Caki2 (cell line): ENCODE results near the gene YPEL1. TPM values are rescaled to one million over a fixed set of nuclear protein-coding genes. Genes with fewer than 3 reads are reported as not detected.

Experiments used
- DNase-seq: peaks from one replicate; pipeline ENCODE4 v3.0.0-alpha.2; 2015; ENCODE audit warnings: low read depth
- in situ Hi-C: cut with HindIII; loops from 2 replicates; pipeline ENCODE4 v1.10.0; 2016; ENCODE audit warnings: low sequenced_read_pairs, low pct_unique_long_range_greater_than_20kb, mixed read lengths
- total RNA-seq: library from RNA; depleted of rRNA; stranded (reverse); fragments of >200 nt; shearing (Covaris generic); gene quantifications from 2 replicates; pipeline ENCODE4 v1.2.3, GENCODE V29; 2014; ENCODE audit warnings: low replicate concordance

Gene YPEL1
- total RNA-seq, 1 experiment from 2014 or later = 2.2 TPM

- no peak for DNase-seq
- in situ Hi-C loops = loop anchor here (10.0 kb wide), 1 partner anchor 95 kb away; no protein-coding TSS in a partner anchor
These were observed 25.4 kb downstream of the YPEL1 start for GRCh38 chr22:21710156-21710555.

GRCh38 chr22:21709688-21710087 lies 25.9 kb downstream of the YPEL1 start:
- no peak for DNase-seq
- in situ Hi-C loops = loop anchor here (10.0 kb wide), 1 partner anchor 95 kb away; no protein-coding TSS in a partner anchor

DNA sequence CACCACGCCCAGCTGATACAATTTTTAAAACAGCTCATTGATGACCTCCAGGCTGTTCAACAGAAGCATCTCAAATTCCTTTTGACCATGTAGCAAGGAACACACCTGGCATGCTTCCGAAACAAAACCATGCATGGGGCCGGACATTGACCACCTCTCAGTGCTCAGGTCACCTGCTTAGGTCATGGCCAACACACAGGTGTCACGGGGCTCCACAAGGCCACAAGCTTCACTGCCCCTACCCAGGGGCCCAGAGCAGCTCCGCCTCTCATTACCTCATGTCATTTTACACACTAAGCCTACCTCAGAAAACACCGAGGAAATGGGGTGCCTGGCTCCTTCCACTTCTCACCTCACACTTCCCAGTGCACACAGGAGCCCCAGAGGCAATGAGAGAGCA lies 26.6 kb downstream of the YPEL1 start:
- in situ Hi-C loops = no loop called here
- DNase-seq = no peak

- in situ Hi-C loops = no loop called here
- no peak for DNase-seq
These were observed 27.9 kb downstream of the YPEL1 start for GRCh38 chr22:21707677-21708076.

- in situ Hi-C loops = no loop called here
These were observed 31.8 kb downstream of the YPEL1 start for GRCh38 chr22:21703684-21704316.

GRCh38 chr22:21702700-21703683 lies 32.6 kb downstream of the YPEL1 start:
- in situ Hi-C loops = no loop called here
- DNase-seq = no peak

More at GRCh38 chr22:21703684-21704316, 31.8 kb downstream of the YPEL1 start:
- no peak for DNase-seq

DNA sequence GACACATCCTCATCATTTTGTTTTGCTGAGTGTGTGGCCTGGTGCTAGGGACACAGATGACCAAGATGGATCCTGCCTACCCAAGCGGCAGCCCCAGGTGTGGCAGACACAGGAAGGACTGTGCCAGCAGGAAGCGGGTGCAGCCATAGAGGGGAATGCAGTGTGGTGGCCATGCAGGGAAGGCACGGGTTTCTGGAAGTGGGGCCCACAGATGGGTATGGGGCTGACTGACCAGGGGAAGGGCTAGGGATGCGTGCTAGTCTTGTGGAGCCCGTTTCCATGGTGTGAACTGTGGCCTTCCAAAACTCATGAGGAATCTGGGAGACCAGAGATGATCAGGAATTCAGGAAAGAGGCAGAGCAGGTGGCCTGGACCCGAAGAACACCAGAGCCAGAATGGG lies 33.5 kb downstream of the YPEL1 start:
- in situ Hi-C loops = no loop called here
- DNase-seq = no peak

DNA sequence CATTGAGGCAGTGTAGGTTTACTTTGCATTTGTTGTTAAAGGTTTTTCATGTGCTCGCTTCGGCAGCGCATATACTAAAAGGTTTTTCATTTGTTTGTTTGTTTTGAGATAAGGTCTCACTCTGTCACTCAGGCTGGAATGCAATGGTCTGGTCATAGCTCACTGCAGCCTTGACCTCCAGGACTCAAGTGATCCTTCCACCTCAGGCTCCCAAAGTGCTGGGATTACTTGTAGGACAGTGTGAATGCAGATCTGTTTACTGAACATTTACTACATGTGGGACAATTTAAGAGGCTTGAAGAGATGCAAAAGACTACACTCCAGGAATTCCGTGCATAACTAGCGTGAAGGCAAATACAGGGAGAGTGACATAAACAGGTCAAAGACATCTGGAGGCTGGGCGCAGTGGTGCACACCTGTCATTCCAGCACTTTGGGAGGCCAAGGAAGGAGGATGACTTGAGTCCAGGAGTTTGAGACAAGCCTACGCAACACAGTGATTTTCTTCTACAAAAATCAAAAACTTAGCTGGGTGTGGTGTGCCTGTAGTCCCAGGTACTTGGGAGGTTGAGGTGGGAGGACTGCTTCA lies 34.1 kb downstream of the YPEL1 start:
- no peak for DNase-seq
- in situ Hi-C loops = no loop called here

DNA sequence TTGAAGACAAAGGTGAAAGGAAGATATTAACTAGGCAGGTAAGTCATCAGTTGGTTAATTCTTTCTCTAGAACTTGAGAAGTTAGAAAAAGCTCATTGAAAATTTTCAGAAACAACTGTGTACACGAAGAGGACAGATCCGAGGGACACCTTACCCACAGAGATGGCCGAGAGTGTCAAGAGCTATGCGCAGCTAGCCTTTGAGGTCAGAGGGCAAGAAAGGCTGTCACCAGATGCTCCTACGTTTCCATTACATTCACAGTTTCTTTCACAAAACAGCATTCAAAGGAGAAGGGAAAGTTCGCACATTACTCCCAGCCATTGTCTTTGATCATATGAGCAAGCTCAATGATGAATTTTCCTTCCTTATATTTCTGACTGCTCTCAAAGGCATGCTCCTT lies 34.8 kb downstream of the YPEL1 start:
- in situ Hi-C loops = no loop called here

GRCh38 chr22:21699643-21700042 lies 36.0 kb downstream of the YPEL1 start:
- no peak for DNase-seq
- in situ Hi-C loops = no loop called here

More for the DNA sequence above, 34.8 kb downstream of the YPEL1 start:
- DNase-seq = no peak

GRCh38 chr22:21698430-21699329 lies 36.9 kb downstream of the YPEL1 start:
- in situ Hi-C loops = no loop called here
- no peak for DNase-seq

DNA sequence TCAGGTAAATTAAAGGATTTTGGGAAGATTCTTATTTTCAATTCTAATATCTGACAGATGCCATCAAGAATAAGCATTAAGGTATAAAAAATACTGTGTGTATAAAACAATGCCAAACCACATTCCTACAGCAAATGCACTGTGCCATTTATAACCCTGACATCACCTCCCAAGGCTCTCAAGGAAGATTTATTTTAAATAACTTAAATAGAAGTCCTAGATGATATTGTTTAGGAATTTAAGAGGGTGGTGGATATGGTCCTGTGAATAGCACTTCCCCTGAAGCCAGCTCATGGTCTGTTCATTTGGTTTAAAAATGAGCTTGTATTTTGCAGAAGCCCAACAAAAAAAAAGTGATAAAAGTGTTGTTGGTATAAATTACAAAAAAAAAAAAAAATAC lies 37.7 kb downstream of the YPEL1 start:
- no peak for DNase-seq
- in situ Hi-C loops = no loop called here

DNA sequence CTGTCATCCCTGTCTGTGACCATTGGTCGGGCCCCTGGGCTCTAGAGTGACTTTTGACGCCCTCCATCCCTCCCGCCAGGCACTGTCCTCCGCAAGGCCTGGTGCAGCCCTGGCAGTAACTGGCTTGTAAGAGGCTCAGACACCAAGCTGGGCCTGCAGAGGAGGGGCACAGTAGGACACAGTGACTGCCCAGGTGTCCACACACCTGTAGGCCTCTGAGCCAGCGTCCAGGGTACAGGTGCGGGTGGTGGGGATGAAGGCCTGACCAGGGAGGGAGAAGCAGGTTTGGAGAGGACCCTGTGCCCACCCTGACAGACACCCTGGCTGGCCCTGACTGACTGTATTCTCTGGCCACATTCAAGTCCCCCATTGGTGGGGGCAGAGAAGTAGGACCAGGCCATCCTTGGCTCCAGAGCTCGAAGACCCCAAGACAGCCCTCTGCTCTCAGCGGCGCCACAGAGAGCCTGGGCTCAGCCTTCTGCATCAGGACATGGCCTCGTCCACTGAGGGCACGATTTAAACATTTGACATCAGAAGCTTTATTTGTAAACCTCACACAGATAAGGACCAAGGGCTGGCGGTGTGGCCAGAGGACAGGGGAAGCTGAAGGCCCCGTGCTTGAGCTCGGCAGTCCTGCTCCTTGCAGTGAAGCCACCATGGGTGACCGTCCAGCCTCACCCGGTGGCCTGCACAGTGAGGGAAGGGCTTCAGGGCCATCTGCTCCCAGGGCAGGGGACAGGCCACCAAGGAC lies 38.4 kb downstream of the YPEL1 start:
- DNase-seq = no peak
- in situ Hi-C loops = no loop called here

DNA sequence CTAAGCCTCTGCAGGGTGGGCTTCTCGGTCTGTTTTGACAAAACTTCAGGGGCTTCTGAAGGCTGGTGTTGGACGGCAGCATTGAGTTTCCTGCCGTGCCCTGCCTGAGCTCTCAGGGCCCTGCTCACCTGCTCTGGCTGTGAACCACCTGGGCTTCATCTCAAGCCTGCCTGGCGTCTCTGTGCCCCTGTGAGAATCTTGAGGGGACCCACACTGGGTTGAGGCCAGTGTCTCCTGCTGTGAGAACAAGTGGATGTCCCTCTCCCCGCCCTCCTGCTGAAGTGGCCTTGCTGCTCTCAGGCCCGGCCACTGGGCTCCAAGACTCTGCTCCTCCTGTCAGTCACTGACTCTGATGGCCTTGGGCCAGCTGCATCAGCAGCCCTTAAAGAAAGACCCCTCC lies 39.5 kb downstream of the YPEL1 start:
- in situ Hi-C loops = no loop called here
- no peak for DNase-seq

GRCh38 chr22:21695430-21696085 lies 40.0 kb downstream of the YPEL1 start:
- no peak for DNase-seq
- in situ Hi-C loops = no loop called here

DNA sequence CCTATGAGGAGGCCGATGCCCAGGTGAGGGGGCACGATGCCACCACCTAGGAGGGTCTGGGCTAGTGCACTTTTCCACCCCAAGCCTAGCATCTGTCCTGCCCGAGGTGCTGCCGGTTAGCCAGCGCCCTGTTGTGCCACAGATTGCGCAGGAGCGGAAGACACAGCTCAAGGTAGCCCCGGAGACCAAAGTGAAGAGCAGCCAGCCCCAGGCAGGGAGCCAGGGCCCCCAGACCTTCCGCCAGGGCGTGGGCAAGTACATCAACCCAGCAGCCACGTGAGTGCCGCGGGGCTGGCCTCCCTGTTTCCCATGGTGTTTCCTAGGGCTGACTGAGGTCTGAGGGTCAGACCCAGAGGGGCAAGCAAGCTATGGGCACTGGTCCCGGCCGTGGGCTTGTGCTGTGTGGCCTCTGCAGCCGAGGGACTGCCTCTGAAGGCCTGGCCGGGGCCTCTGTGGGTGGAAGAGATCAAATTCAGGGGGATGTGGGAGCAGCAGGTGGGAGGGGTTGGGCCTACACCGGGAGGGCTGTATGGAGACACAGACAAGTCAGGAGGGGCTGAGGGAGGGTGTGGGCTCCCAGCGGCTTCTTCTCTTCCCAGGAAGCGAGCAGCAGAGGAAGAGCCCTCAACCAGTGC lies 40.7 kb downstream of the YPEL1 start:
- DNase-seq = no peak
- in situ Hi-C loops = no loop called here

- in situ Hi-C loops = no loop called here
These were observed 41.2 kb downstream of the YPEL1 start for GRCh38 chr22:21694394-21694793.

More at GRCh38 chr22:21694394-21694793, 41.2 kb downstream of the YPEL1 start:
- DNase-seq = no peak
